ENCODE results near the gene GRM4.
"Not testable (repeated sequence)": the region's sequence is repeated elsewhere in the genome, so short reads cannot be mapped to it uniquely, and the experiment has no call there.

The GRM4 gene

DNA sequence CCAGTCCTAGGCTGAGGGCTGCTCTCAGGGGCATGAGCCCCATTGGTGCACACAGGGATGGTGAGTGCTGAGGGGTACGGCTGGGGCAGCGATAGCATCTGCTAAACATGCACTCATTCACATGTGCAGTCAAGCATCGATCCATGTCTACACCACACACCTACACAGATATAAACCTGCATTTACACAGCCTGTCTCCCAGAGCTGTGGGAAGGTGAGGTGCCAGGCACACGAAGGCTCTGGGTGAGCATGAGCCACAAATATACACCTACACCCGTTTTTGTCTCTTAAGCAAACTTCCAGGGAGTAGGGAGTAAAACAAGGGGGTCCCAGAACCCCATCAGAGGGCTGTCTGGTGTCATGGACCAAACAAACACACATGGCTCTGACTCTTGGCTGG lies 99.3 kb downstream of the GRM4 start:
- no peak for TF ChIP-seq POLR2A (IDR thresholded peaks at IDR 0.05; ENCODE audit: extremely low read depth, insufficient read length)
- TF ChIP-seq, protein P1, sequence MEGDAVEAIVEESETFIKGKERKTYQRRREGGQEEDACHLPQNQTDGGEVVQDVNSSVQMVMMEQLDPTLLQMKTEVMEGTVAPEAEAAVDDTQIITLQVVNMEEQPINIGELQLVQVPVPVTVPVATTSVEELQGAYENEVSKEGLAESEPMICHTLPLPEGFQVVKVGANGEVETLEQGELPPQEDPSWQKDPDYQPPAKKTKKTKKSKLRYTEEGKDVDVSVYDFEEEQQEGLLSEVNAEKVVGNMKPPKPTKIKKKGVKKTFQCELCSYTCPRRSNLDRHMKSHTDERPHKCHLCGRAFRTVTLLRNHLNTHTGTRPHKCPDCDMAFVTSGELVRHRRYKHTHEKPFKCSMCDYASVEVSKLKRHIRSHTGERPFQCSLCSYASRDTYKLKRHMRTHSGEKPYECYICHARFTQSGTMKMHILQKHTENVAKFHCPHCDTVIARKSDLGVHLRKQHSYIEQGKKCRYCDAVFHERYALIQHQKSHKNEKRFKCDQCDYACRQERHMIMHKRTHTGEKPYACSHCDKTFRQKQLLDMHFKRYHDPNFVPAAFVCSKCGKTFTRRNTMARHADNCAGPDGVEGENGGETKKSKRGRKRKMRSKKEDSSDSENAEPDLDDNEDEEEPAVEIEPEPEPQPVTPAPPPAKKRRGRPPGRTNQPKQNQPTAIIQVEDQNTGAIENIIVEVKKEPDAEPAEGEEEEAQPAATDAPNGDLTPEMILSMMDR (IDR thresholded peaks at IDR 0.05; ENCODE audit: low read depth, low read length), result no peak
- no peak for TF ChIP-seq MYC (IDR thresholded peaks at IDR 0.05; ENCODE audit: low read depth, low read length)
- TF ChIP-seq, protein P2, sequence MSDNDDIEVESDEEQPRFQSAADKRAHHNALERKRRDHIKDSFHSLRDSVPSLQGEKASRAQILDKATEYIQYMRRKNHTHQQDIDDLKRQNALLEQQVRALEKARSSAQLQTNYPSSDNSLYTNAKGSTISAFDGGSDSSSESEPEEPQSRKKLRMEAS (IDR thresholded peaks at IDR 0.05; ENCODE audit: low read depth, low read length), result no peak
- no peak for DNase-seq (ENCODE audit: low read depth)
- no peak overlapping the region for H3K4me3 ChIP-seq (ENCODE audit: low read depth, low read length)

DNA sequence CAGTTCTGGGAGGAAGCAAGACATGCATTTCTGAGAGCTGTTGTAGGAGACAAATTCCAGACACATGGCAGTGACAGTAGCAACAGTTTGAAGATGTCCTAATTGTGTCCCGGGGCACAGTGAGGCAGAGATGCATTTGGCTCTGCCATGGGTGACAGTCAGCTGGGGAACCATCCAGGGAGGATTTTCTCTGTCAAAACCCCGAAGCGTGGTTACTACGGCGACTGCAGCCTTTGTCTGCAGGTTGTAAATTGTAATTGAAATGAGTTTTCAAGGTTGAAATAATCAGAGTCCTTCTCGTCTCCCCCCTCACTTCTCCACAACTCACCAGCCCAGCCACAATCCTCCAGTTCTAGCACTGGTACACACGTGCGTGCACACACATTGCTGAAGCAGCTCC lies 100.1 kb downstream of the GRM4 start:
- no peak overlapping the region for H3K4me3 ChIP-seq (ENCODE audit: low read depth, low read length)
- TF ChIP-seq POLR2A (IDR thresholded peaks at IDR 0.05; ENCODE audit: extremely low read depth, insufficient read length) (no peak), MYC (IDR thresholded peaks at IDR 0.05; ENCODE audit: low read depth, low read length) (no peak)
- TF ChIP-seq, protein P1 (IDR thresholded peaks at IDR 0.05; ENCODE audit: low read depth, low read length), result no peak
- TF ChIP-seq, protein P2 (IDR thresholded peaks at IDR 0.05; ENCODE audit: low read depth, low read length), result no peak
- DNase-seq (ENCODE audit: low read depth), result no peak

DNA sequence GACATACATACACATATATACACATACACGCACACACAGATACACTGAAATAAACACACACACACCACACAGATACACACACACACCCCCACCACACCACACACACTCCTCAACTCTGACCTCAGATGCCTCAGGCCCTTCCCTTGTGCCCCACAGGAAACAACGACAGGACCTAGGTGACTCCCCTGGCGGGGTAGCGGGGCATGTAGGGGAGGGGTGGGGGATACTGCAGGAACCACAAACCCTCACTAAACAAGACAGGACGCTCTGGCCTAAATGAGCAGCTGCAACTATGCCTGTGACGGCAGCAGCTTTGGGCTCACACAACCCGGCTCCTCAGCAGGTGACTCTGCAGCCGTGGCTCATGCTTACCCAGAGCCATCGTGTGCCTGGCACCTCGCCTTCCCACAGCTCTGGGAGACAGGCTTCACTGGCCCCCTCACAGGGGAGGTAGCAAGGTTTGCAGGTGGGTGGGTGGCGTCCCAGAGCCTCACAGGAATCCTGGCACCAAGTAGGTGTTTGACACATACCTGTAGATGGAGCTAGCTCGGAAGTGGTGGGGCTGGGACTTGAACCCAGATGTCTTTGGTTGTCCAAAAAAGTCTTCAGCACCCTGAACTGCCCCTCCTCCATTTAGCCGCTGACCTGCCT lies 100.8 kb downstream of the GRM4 start:
- TF ChIP-seq POLR2A (IDR thresholded peaks at IDR 0.05; ENCODE audit: extremely low read depth, insufficient read length) (no peak), MYC (IDR thresholded peaks at IDR 0.05; ENCODE audit: low read depth, low read length) (no peak)
- TF ChIP-seq, protein P1 (IDR thresholded peaks at IDR 0.05; ENCODE audit: low read depth, low read length), result no peak
- TF ChIP-seq, protein P2 (IDR thresholded peaks at IDR 0.05; ENCODE audit: low read depth, low read length), result no peak
- DNase-seq (ENCODE audit: low read depth), result no peak
- H3K4me3 ChIP-seq (ENCODE audit: low read depth, low read length), result no peak overlapping the region

DNA sequence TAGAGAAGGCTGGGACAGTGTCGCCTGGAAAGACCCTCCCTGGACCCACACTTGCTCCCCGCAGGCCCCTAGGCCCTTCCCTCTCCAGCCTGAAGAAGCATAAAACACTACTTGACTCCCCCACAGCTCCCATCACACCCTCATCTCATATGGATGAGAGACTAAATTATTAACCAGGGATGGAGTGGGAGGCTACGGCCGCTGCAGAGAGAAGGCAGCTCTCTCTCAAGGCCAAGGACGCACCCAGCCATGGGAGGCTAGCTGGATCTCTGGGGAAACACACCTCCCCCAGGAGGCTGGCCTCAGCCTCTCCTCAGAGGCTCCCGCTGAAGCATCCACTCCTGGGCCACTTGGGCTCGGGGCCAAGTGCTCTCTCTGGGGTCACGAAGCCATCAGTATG lies 102.5 kb downstream of the GRM4 start:
- TF ChIP-seq POLR2A (IDR thresholded peaks at IDR 0.05; ENCODE audit: extremely low read depth, insufficient read length) (no peak), MYC (IDR thresholded peaks at IDR 0.05; ENCODE audit: low read depth, low read length) (no peak)
- TF ChIP-seq, protein P2 (IDR thresholded peaks at IDR 0.05; ENCODE audit: low read depth, low read length), result no peak
- TF ChIP-seq, protein P1 (IDR thresholded peaks at IDR 0.05; ENCODE audit: low read depth, low read length), result no peak
- no peak for DNase-seq (ENCODE audit: low read depth)
- H3K4me3 ChIP-seq (ENCODE audit: low read depth, low read length), result no peak overlapping the region

DNA sequence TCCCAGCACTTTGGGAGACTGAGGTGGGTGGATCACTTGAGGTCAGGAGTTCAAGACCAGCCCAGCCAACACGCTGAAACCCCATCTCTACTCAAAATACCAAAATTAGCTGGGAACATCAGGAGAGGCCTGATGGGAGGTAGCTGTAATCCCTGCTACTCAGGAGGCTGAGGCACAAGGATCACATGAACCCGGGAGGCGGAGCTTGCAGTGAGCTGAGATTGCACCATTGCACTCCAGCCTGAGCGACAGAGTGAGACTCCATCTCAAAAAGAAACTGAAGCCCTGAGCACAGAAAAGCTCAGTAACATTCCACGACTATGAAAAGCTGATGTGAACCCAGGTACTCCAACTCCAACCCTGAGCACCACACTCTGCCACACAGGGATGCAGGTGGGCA lies 103.9 kb downstream of the GRM4 start:
- not testable (repeated sequence) for DNase-seq (ENCODE audit: low read depth); H3K4me3 ChIP-seq (ENCODE audit: low read depth, low read length)

DNA sequence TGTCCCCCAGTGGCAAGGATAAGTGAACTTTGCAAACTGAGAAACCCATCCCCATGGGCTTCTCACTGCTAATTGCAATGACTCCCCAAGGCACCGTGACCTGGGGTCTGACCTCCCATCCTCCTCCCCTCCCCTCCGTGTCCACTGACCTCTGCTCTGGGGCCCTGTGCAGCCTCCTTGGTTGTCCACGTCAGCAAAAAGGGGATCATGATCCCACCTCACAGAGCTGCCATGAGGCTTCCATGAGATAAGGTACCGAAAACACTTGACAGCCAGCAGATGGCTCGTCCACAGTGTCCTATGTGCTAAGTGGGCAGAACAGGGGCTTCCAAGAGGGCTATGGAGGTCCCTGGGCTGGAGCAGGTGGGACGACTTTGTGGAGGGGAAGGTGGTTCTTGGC lies 104.5 kb downstream of the GRM4 start:
- TF ChIP-seq, protein P1 (IDR thresholded peaks at IDR 0.05; ENCODE audit: low read depth, low read length), result no peak
- no peak for TF ChIP-seq MYC (IDR thresholded peaks at IDR 0.05; ENCODE audit: low read depth, low read length)
- TF ChIP-seq, protein P2 (IDR thresholded peaks at IDR 0.05; ENCODE audit: low read depth, low read length), result no peak
- no peak for TF ChIP-seq POLR2A (IDR thresholded peaks at IDR 0.05; ENCODE audit: extremely low read depth, insufficient read length)
- DNase-seq (ENCODE audit: low read depth), result no peak
- H3K4me3 ChIP-seq (ENCODE audit: low read depth, low read length), result no peak overlapping the region

Measured in NB4 (cell line).